Neural cell (in vitro differentiated cells): Measurements from ENCODE around the gene NKAPD1. TPM values are rescaled to one million over a fixed set of nuclear protein-coding genes. Genes with fewer than 3 reads are reported as not detected.

Experiments
- H2AFZ ChIP-seq: fragments of 200-600, 300-800 bp; sonication (generic), shearing (Covaris generic); 2 replicates; pipeline ENCODE4 v1.6.0; 2014; ENCODE audit warnings: low read depth, mild to moderate bottlenecking, antibody characterized with exemption, low read length, moderate library complexity
- H3F3A ChIP-seq: fragments of 200-600 bp; shearing (Covaris generic); 2 replicates; pipeline ENCODE4 v1.6.1; 2016; ENCODE audit warnings: mild to moderate bottlenecking, moderate library complexity, mixed read lengths, antibody characterized with exemption, low read length; ENCODE audit not compliant: insufficient read depth, poor library complexity, severe bottlenecking
- H3K27ac ChIP-seq: fragments of 200-600, 300-800 bp; sonication (generic), shearing (Covaris generic); 2 replicates; pipeline ENCODE4 v1.5.1; 2014; ENCODE audit warnings: mild to moderate bottlenecking, low read length, moderate library complexity
- H3K27me3 ChIP-seq: fragments of 300-800, 200-600 bp; sonication (generic), shearing (Covaris generic); 2 replicates; pipeline ENCODE4 v1.6.0; 2014; ENCODE audit warnings: mild to moderate bottlenecking, low read depth, low read length, moderate library complexity; ENCODE audit not compliant: insufficient read depth
- H3K36me3 ChIP-seq: fragments of 300-800, 200-600 bp; sonication (generic), shearing (Covaris generic); 2 replicates; pipeline ENCODE4 v1.5.1; 2014; ENCODE audit warnings: mild to moderate bottlenecking, antibody characterized with exemption, low read length, moderate library complexity; ENCODE audit not compliant: insufficient read depth
- H3K4me2 ChIP-seq: fragments of 300-800, 200-600 bp; sonication (generic), shearing (Covaris generic); 2 replicates; pipeline ENCODE4 v1.6.0; 2014; ENCODE audit warnings: mild to moderate bottlenecking, low read length
- H3K4me3 ChIP-seq: fragments of 300-800, 200-600 bp; sonication (generic), shearing (Covaris generic); 2 replicates; pipeline ENCODE4 v1.5.1; 2014; ENCODE audit warnings: mild to moderate bottlenecking, low read length, moderate library complexity
- H3K79me2 ChIP-seq: fragments of 200-600 bp; shearing (Covaris generic); replicated peaks from 2 replicates; pipeline ENCODE4 v1.6.0; 2014; ENCODE audit warnings: mild to moderate bottlenecking, low read length, moderate library complexity; ENCODE audit not compliant: insufficient read depth
- H3K9ac ChIP-seq: fragments of 300-800, 200-600 bp; sonication (generic), shearing (Covaris generic); 2 replicates; pipeline ENCODE4 v1.6.1; 2016; ENCODE audit warnings: mild to moderate bottlenecking, low read length, mixed read lengths
- H3K9me2 ChIP-seq: fragments of 200-600 bp; shearing (Covaris generic); 2 replicates; pipeline ENCODE4 v1.6.1; 2016; ENCODE audit warnings: mild to moderate bottlenecking, low read length, mixed read lengths; ENCODE audit not compliant: insufficient read depth
- H3K9me3 ChIP-seq: fragments of 200-600, 300-800 bp; sonication (generic), shearing (Covaris generic); 2 replicates; pipeline ENCODE4 v1.6.1; 2016; ENCODE audit warnings: mild to moderate bottlenecking, mixed run types, low read length, moderate library complexity, mixed read lengths
- H4K20me1 ChIP-seq: fragments of 200-600 bp; shearing (Covaris generic); 2 replicates; pipeline ENCODE4 v1.6.1; 2016; ENCODE audit warnings: mild to moderate bottlenecking, mixed run types; ENCODE audit not compliant: insufficient read depth
- CTCF ChIP-seq: fragments of 450-650 bp; IDR thresholded peaks from 2 replicates; pipeline ENCODE4 v1.5.1; 2014; ENCODE audit warnings: antibody characterized with exemption, mild to moderate bottlenecking, moderate library complexity; ENCODE audit not compliant: poor library complexity, severe bottlenecking
- EP300 ChIP-seq: fragments of 450-650 bp; conservative IDR thresholded peaks from 2 replicates; pipeline ENCODE4 v1.6.1; 2014; ENCODE audit warnings: antibody characterized with exemption, mild to moderate bottlenecking, moderate library complexity; ENCODE audit not compliant: poor library complexity, severe bottlenecking
- EZH2 ChIP-seq: fragments of 200-600, 300-800 bp; shearing (Covaris generic), sonication (generic); IDR thresholded peaks from 2 replicates; pipeline ENCODE4 v1.6.1; 2014; ENCODE audit warnings: antibody characterized with exemption, low read length, borderline replicate concordance, mild to moderate bottlenecking; ENCODE audit not compliant: insufficient read depth, poor library complexity, severe bottlenecking
- MXI1 ChIP-seq: fragments of 450-650 bp; conservative IDR thresholded peaks from 2 replicates; pipeline ENCODE4 v1.6.1; 2014; ENCODE audit warnings: antibody characterized with exemption, mild to moderate bottlenecking; ENCODE audit not compliant: poor library complexity, severe bottlenecking
- POLR2AphosphoS5 ChIP-seq: IDR thresholded peaks from 2 replicates; pipeline ENCODE4 v1.6.1; 2012
- RAD21 ChIP-seq: fragments of 450-650 bp; conservative IDR thresholded peaks from 2 replicates; pipeline ENCODE4 v1.6.1; 2014; ENCODE audit warnings: antibody characterized with exemption, mild to moderate bottlenecking, moderate library complexity
- REST ChIP-seq: IDR thresholded peaks from 2 replicates; pipeline ENCODE4 v1.6.1; 2012; ENCODE audit warnings: borderline replicate concordance
- SMC3 ChIP-seq: fragments of 450-650 bp; conservative IDR thresholded peaks from 2 replicates; pipeline ENCODE4 v1.6.1; 2014; ENCODE audit warnings: antibody characterized with exemption, mild to moderate bottlenecking, moderate library complexity; ENCODE audit not compliant: poor library complexity
- TAF1 ChIP-seq: IDR thresholded peaks from 2 replicates; pipeline ENCODE4 v1.6.1; 2012; ENCODE audit warnings: low read depth
- polyA plus RNA-seq: library from polyadenylated mRNA; depleted of rRNA; stranded (reverse); fragments of >200 nt; gene quantifications from 2 replicates; pipeline ENCODE4 v1.2.3, GENCODE V29; 2014

NKAPD1 gene
- polyA plus RNA-seq, 1 donor from 2014 or later: 37.7 TPM

- H3K9me3 ChIP-seq: no peaks in the 10 kb centered on the region
- H3K79me2 ChIP-seq: no peaks in the 10 kb centered on the region
- H2AFZ ChIP-seq: no peak overlapping the region
- no peak overlapping the region for H3K9ac ChIP-seq
- TF ChIP-seq CTCF (no peak), POLR2AphosphoS5 (no peak), TAF1 (no peak), MXI1 (no peak), RAD21 (no peak), EP300 (no peak), SMC3 (no peak), EZH2 (no peak), REST (no peak)
- no peak overlapping the region for H3K27ac ChIP-seq
- no peaks in the 10 kb centered on the region for H3F3A ChIP-seq
- H4K20me1 ChIP-seq: no peaks in the 10 kb centered on the region
- H3K27me3 ChIP-seq: no peaks in the 10 kb centered on the region
- H3K36me3 ChIP-seq: no peaks in the 10 kb centered on the region
- H3K4me3 ChIP-seq: no peak overlapping the region
- H3K4me2 ChIP-seq: no peak overlapping the region
- H3K9me2 ChIP-seq: no peaks in the 10 kb centered on the region
Measured at GRCh38 chr11:112058103-112058502, 16.0 kb upstream of the NKAPD1 start.

- no peak overlapping the region for H2AFZ ChIP-seq
- H3K4me3 ChIP-seq: no peak overlapping the region
- H3K27me3 ChIP-seq: no peaks in the 10 kb centered on the region
- H3K36me3 ChIP-seq: no peaks in the 10 kb centered on the region
- no peaks in the 10 kb centered on the region for H3K79me2 ChIP-seq
- H3K4me2 ChIP-seq: no peak overlapping the region
- no peaks in the 10 kb centered on the region for H3K9me3 ChIP-seq
- H3K9me2 ChIP-seq: no peaks in the 10 kb centered on the region
- H4K20me1 ChIP-seq: no peaks in the 10 kb centered on the region
- no peak overlapping the region for H3K9ac ChIP-seq
- no peaks in the 10 kb centered on the region for H3F3A ChIP-seq
- no peak overlapping the region for H3K27ac ChIP-seq
- TF ChIP-seq EP300 (no peak), TAF1 (no peak), EZH2 (no peak), POLR2AphosphoS5 (no peak), SMC3 (no peak), CTCF (no peak), REST (no peak), MXI1 (no peak), RAD21 (no peak)
Measured at GRCh38 chr11:112062923-112063322, 11.2 kb upstream of the NKAPD1 start.
